SK-N-SH (cell line): Measurements from ENCODE around the gene DCTD. TPM values are rescaled to one million over a fixed set of nuclear protein-coding genes. Genes with fewer than 3 reads are reported as not detected.

Source experiments
- CTCF ChIA-PET: fragments of 300-600, 350-600 bp; formaldehyde crosslinking; extraction: SDS; loops from one replicate; lab custom pipeline; 2021; lab: Yijun Ruan, JAX
- POLR2A ChIA-PET: fragments of 350-600 bp; sonication (Branson Sonifier 250); formaldehyde crosslinking; extraction: SDS; loops from one replicate; lab custom pipeline; 2020; ENCODE audit warnings: antibody characterized with exemption, inconsistent platforms; lab: Yijun Ruan, JAX
- DNase-seq: peaks from one replicate; pipeline ENCODE4 v3.0.0; 2012
- H2AFZ ChIP-seq: fragments of 200-600 bp; sonication (generic); 2 replicates; pipeline ENCODE4 v1.8.1; 2016; ENCODE audit warnings: antibody characterized with exemption, mild to moderate bottlenecking, low read depth
- H3F3A ChIP-seq: fragments of 200-600 bp; sonication (generic); replicated peaks from 2 replicates; pipeline ENCODE3; 2016; ENCODE audit warnings: antibody characterized with exemption, mild to moderate bottlenecking; ENCODE audit not compliant: insufficient read depth
- H3K27ac ChIP-seq, 2 experiments: fragments of 200-500 bp in 1 of 2; fragments of 200-600 bp in 1 of 2; sonication (Bioruptor generic) in 1 of 2; sonication (generic), shearing (Covaris generic) in 1 of 2; 2 replicates each; pipeline versions ENCODE4 v1.5.1 to v1.6.1; 2014 to 2016; ENCODE audit warnings: low read depth in 2 of 2, inconsistent platforms in 1 of 2, low read length in 1 of 2, mild to moderate bottlenecking in 1 of 2, mixed read lengths in 1 of 2
- H3K27me3 ChIP-seq: fragments of 200-600 bp; sonication (generic), shearing (Covaris generic); 2 replicates; pipeline ENCODE4 v1.6.1; 2016; ENCODE audit warnings: mixed run types; ENCODE audit not compliant: insufficient read depth
- H3K36me3 ChIP-seq, 2 experiments: fragments of 200-500 bp in 1 of 2; fragments of 200-600 bp in 1 of 2; sonication (Bioruptor generic) in 1 of 2; sonication (generic) in 1 of 2; replicated peaks in 1 of 2; 2 replicates each; pipeline versions ENCODE3 to v1.5.1; 2014 to 2016; ENCODE audit warnings: low read length in 1 of 2, mild to moderate bottlenecking in 1 of 2; ENCODE audit not compliant: insufficient read depth in 2 of 2, control insufficient read depth in 1 of 2
- H3K4me1 ChIP-seq, 2 experiments: fragments of 200-500 bp in 1 of 2; fragments of 200-600 bp in 1 of 2; sonication (Bioruptor generic) in 1 of 2; sonication (generic), shearing (Covaris generic) in 1 of 2; 2 replicates each; pipeline versions ENCODE4 v1.5.1 to v1.6.1; 2014 to 2016; ENCODE audit warnings: low read depth in 1 of 2, low read length in 1 of 2, mixed run types in 1 of 2; ENCODE audit not compliant: insufficient read depth in 2 of 2, control insufficient read depth in 1 of 2
- H3K4me2 ChIP-seq: fragments of 200-600 bp; sonication (generic), shearing (Covaris generic); 2 replicates; pipeline ENCODE4 v1.6.1; 2017; ENCODE audit warnings: mixed run types
- H3K4me3 ChIP-seq, 2 experiments: fragments of 200-500 bp in 1 of 2; fragments of 200-600 bp in 1 of 2; sonication (Bioruptor generic) in 1 of 2; sonication (generic), shearing (Covaris generic) in 1 of 2; 2 replicates each; pipeline versions ENCODE4 v1.5.1 to v1.8.1; 2014 to 2016; ENCODE audit warnings: low read depth in 2 of 2, inconsistent platforms in 1 of 2, low read length in 1 of 2, mild to moderate bottlenecking in 1 of 2, mixed read lengths in 1 of 2, moderate library complexity in 1 of 2
- H3K79me2 ChIP-seq: fragments of 200-600 bp; sonication (generic); 2 replicates; pipeline ENCODE4 v1.8.1; 2017; ENCODE audit warnings: mild to moderate bottlenecking; ENCODE audit not compliant: insufficient read depth
- H3K9ac ChIP-seq: fragments of 200-600 bp; sonication (generic); 2 replicates; pipeline ENCODE4 v1.6.1; 2017; ENCODE audit warnings: mixed run types
- H3K9me2 ChIP-seq: fragments of 200-600 bp; sonication (generic); 2 replicates; pipeline ENCODE4 v1.6.1; 2017; ENCODE audit warnings: mixed run types
- H3K9me3 ChIP-seq: fragments of 200-600 bp; sonication (generic); 2 replicates; pipeline ENCODE4 v1.6.1; 2017; ENCODE audit warnings: mixed run types, mild to moderate bottlenecking, moderate library complexity
- H4K20me1 ChIP-seq: fragments of 200-600 bp; sonication (generic); 2 replicates; pipeline ENCODE4 v1.6.1; 2017; ENCODE audit warnings: mild to moderate bottlenecking, mixed run types; ENCODE audit not compliant: insufficient read depth
- CTCF ChIP-seq: fragments of 200-600 bp; sonication (generic); IDR thresholded peaks from 2 replicates; pipeline ENCODE4 v1.6.1; 2017; ENCODE audit warnings: antibody characterized with exemption, mild to moderate bottlenecking, moderate library complexity
- EP300 ChIP-seq, 2 experiments: IDR thresholded peaks; 2 replicates each; pipeline versions ENCODE4 v1.4.0 to v1.6.1; 2012; ENCODE audit warnings: borderline replicate concordance in 1 of 2, low read depth in 1 of 2, low read length in 1 of 2
- EZH2phosphoT487 ChIP-seq: fragments of 200-600 bp; sonication (generic); IDR thresholded peaks from 2 replicates; pipeline ENCODE4 v1.6.1; 2017; ENCODE audit warnings: low read depth, mixed run types, mild to moderate bottlenecking, antibody characterized with exemption, moderate library complexity, borderline replicate concordance
- FOSL2 ChIP-seq: IDR thresholded peaks from 2 replicates; pipeline ENCODE4 v1.4.0; 2012; ENCODE audit warnings: low read depth, mild to moderate bottlenecking, moderate library complexity, borderline replicate concordance
- FOXM1 ChIP-seq: IDR thresholded peaks from 2 replicates; pipeline ENCODE4 v1.4.0; 2012; ENCODE audit warnings: low read depth, mild to moderate bottlenecking
- GABPA ChIP-seq: IDR thresholded peaks from 2 replicates; pipeline ENCODE4 v1.4.0; 2012; ENCODE audit warnings: low read depth, mild to moderate bottlenecking
- GATA2 ChIP-seq: sonication (generic); formaldehyde crosslinking; IDR thresholded peaks from 2 replicates; pipeline ENCODE4 v1.5.0; 2020; ENCODE audit warnings: mild to moderate bottlenecking, missing genetic modification reagents
- IRF3 ChIP-seq: fragments of 150-350 bp; IDR thresholded peaks from 2 replicates; pipeline ENCODE4 v1.6.1; 2016; ENCODE audit warnings: mild to moderate bottlenecking, low read depth, low read length
- JUND ChIP-seq: IDR thresholded peaks from 2 replicates; pipeline ENCODE4 v1.4.0; 2012
- MEF2A ChIP-seq: IDR thresholded peaks from 2 replicates; pipeline ENCODE4 v1.4.0; 2012; ENCODE audit warnings: low read depth, borderline replicate concordance
- NFIC ChIP-seq: IDR thresholded peaks from 2 replicates; pipeline ENCODE4 v1.4.0; 2012; ENCODE audit warnings: borderline replicate concordance
- NRF1 ChIP-seq: IDR thresholded peaks from 2 replicates; pipeline ENCODE4 v1.6.1; 2012; ENCODE audit warnings: low read depth, mild to moderate bottlenecking, low read length
- RCOR1 ChIP-seq: fragments of 150-350 bp; IDR thresholded peaks from 2 replicates; pipeline ENCODE4 v1.6.1; 2017; ENCODE audit warnings: antibody characterized with exemption, low read length
- REST ChIP-seq: IDR thresholded peaks from 2 replicates; pipeline ENCODE4 v1.6.1; 2012; ENCODE audit warnings: mild to moderate bottlenecking, low read depth, low read length, moderate library complexity
- RFX5 ChIP-seq: IDR thresholded peaks from 2 replicates; pipeline ENCODE4 v1.6.1; 2012; ENCODE audit warnings: mild to moderate bottlenecking, improper control_type of control experiment, low read length
- RXRA ChIP-seq: IDR thresholded peaks from 2 replicates; pipeline ENCODE4 v1.4.0; 2012; ENCODE audit warnings: low read depth, mild to moderate bottlenecking, borderline replicate concordance
- SIN3A ChIP-seq: IDR thresholded peaks from 2 replicates; pipeline ENCODE4 v1.6.1; 2012; ENCODE audit warnings: low read depth, mild to moderate bottlenecking, low read length, moderate library complexity, borderline replicate concordance
- TEAD4 ChIP-seq: IDR thresholded peaks from 2 replicates; pipeline ENCODE4 v1.4.0; 2012; ENCODE audit warnings: mild to moderate bottlenecking, borderline replicate concordance; ENCODE audit not compliant: insufficient read depth
- USF2 ChIP-seq: fragments of 150-350 bp; IDR thresholded peaks from 2 replicates; pipeline ENCODE4 v1.6.1; 2017; ENCODE audit warnings: antibody characterized with exemption, low read length, low read depth, borderline replicate concordance
- WGBS: methylation state at CpG from one replicate; pipeline ENCODE4 v1.1.6; 2017; ENCODE audit warnings: low lambda C conversion rate; 5-methylcytosine and 5-hydroxymethylcytosine counted together
- polyA plus RNA-seq, 3 experiments: library from polyadenylated mRNA; depleted of rRNA; stranded (reverse); fragments of >200 nt; gene quantifications; 2 replicates each; pipeline ENCODE4 v1.2.3, GENCODE V29; 2012

Gene DCTD
- polyA plus RNA-seq, 1 of the 3 experiments (the other 2 are of a cell fraction), result 123 TPM

GRCh38 chr4:182955411-182955810 is 38.2 kb upstream of the DCTD start:
- Histone ChIP-seq H3K27me3 (no peaks in the 10 kb centered on the region), H3K36me3 (no peaks in the 10 kb centered on the region), H3K27ac (no peak overlapping the region), H3K9me2 (no peaks in the 10 kb centered on the region), H3K4me3 (no peak overlapping the region), H3K4me1 (no peaks in the 10 kb centered on the region), H4K20me1 (no peaks in the 10 kb centered on the region), H3K9ac (no peak overlapping the region), H3K9me3 (no peaks in the 10 kb centered on the region; the same call in 1 of the 2 replicates), H2AFZ (peak overlapping the region; percentile 62; the same call in 1 of the 2 replicates), H3F3A (no peaks in the 10 kb centered on the region), H3K4me2 (no peak overlapping the region), H3K79me2 (no peaks in the 10 kb centered on the region)
- ChIA-PET POLR2A (no interaction called here), CTCF (interaction anchor here (0.9 kb wide), 1 partner anchor 17 kb away, joined by 3 read pairs; no protein-coding TSS in a partner anchor)
- TF ChIP-seq MEF2A (peak; percentile 46; the same call in 1 of the 2 replicates), CTCF (no peak), EP300 (IDR thresholded peaks at IDR 0.05; ENCODE audit: borderline replicate concordance in 1 of 2, low read depth in 1 of 2, low read length in 1 of 2) (no peak), FOSL2 (peak; percentile 45; the same call in 1 of the 2 replicates), JUND (0 out of 2 replicates have a peak, but pooled peaks have one; percentile 13)
- DNase-seq, result no peak
- 39% methylated on average over 2 of the region's 2 CpGs for WGBS

GRCh38 chr4:182944484-182945213 is 27.5 kb upstream of the DCTD start:
- Histone ChIP-seq H3F3A (no peaks in the 10 kb centered on the region), H3K4me3 (no peak overlapping the region), H4K20me1 (no peaks in the 10 kb centered on the region), H3K9me3 (no peaks in the 10 kb centered on the region), H3K79me2 (no peaks in the 10 kb centered on the region), H3K9me2 (no peaks in the 10 kb centered on the region), H3K27me3 (no peaks in the 10 kb centered on the region; the same call in 1 of the 2 replicates), H3K4me2 (no peak overlapping the region), H2AFZ (no peak overlapping the region), H3K27ac (no peak overlapping the region), H3K9ac (no peak overlapping the region), H3K36me3 (no peaks in the 10 kb centered on the region), H3K4me1 (no peaks in the 10 kb centered on the region)
- 40% methylated on average over 4 of the region's 4 CpGs for whole genome bisulfite sequencing
- ChIA-PET CTCF (interaction anchor here (1.0 kb wide), 1 partner anchor 317 kb away, joined by 4 read pairs; no protein-coding TSS in a partner anchor), POLR2A (no interaction called here)
- no peak for DNase-seq
- TF ChIP-seq USF2, result no peak
- TF ChIP-seq REST, result no peak
- no peak for TF ChIP-seq EZH2phosphoT487
- TF ChIP-seq FOXM1, result no peak
- TF ChIP-seq NRF1, result no peak
- TF ChIP-seq MEF2A, result no peak
- TF ChIP-seq RXRA, result no peak
- TF ChIP-seq NFIC, result no peak
- TF ChIP-seq IRF3, result no peak
- TF ChIP-seq SIN3A, result no peak
- no peak for TF ChIP-seq GABPA
- TF ChIP-seq GATA2 (CRISPR knock-in tag), result no peak
- TF ChIP-seq RCOR1, result no peak
- TF ChIP-seq RFX5, result no peak
- no peak for TF ChIP-seq TEAD4
